Gastrocnemius medialis (tissue), 4 donors: ENCODE results near the gene ELAVL2. TPM values are rescaled to one million over a fixed set of nuclear protein-coding genes. Genes with fewer than 3 reads are reported as not detected.

ENCODE experiments used
- ATAC-seq, 2 donors: fragments of 150-250 bp; one replicate each; pipeline ENCODE4 v1.9.1; 2016
- DNase-seq, 2 donors: peaks; one replicate each; pipeline ENCODE4 v3.0.0-alpha.2; 2019
- H3K27ac ChIP-seq, 4 donors: fragments of 200-600 bp; sonication (generic); 1 replicate in 1 of 4; 2 replicates in 3 of 4; pipeline ENCODE4 v1.5.1; 2016 to 2018; ENCODE audit warnings: mild to moderate bottlenecking in 2 of 4, moderate library complexity in 1 of 4
- H3K27me3 ChIP-seq, 3 donors: fragments of 200-600 bp; sonication (generic) in 2 of 3; 1 replicate in 1 of 3; 2 replicates in 2 of 3; pipeline versions ENCODE4 v1.5.1 to v1.6.0; 2016 to 2019; ENCODE audit warnings: mild to moderate bottlenecking in 1 of 3, moderate library complexity in 1 of 3
- H3K36me3 ChIP-seq, 2 donors: fragments of 200-600 bp; sonication (generic) in 1 of 2; one replicate each; pipeline ENCODE4 v1.5.1; 2017 to 2018
- H3K4me1 ChIP-seq, 2 donors: fragments of 200-600 bp; sonication (generic) in 1 of 2; one replicate each; pipeline ENCODE4 v1.5.1; 2016 to 2017; ENCODE audit warnings: mild to moderate bottlenecking in 2 of 2
- H3K4me3 ChIP-seq, 4 donors: fragments of 200-600 bp; sonication (generic) in 3 of 4; 1 replicate in 1 of 4; 2 replicates in 3 of 4; pipeline ENCODE4 v1.5.1; 2016 to 2019; ENCODE audit warnings: mild to moderate bottlenecking in 2 of 4
- H3K9me3 ChIP-seq, 3 donors: fragments of 200-600 bp; sonication (generic) in 2 of 3; 1 replicate in 1 of 3; 2 replicates in 2 of 3; pipeline ENCODE4 v1.5.1; 2016 to 2019
- POLR2A ChIP-seq, 2 donors: fragments of 450-650 bp; IDR thresholded peaks; one replicate each; pipeline ENCODE4 v1.6.1; 2017; ENCODE audit warnings: antibody characterized with exemption in 2 of 2, mild to moderate bottlenecking in 2 of 2, moderate library complexity in 2 of 2
- in situ Hi-C, 4 donors: fragments of 200-750 bp; cut with MboI; loops; one replicate each; pipeline versions ENCODE4 v1.15.0 to v1.8.0; 2017; ENCODE audit warnings: low sequenced_read_pairs in 4 of 4
- intact Hi-C: fragments of 100-400 bp; cut with DNase I; formaldehyde crosslinking; loops from one replicate; pipeline ENCODE4 v1.15.1; 2023; ENCODE audit warnings: low total_unique reads
- total RNA-seq, 4 donors: library from RNA; depleted of rRNA; stranded (reverse); fragments of >200 nt; gene quantifications; one replicate each; pipeline versions ENCODE4 v1.1.0 to v1.2.3, GENCODE V29; 2016
- TF ChIP-seq, protein P1 (sequence below), 5 experiments: fragments of 450-650 bp in 3 of 5; fragments of 200-600 bp in 2 of 5; sonication (generic) in 2 of 5; IDR thresholded peaks in 4 of 5; conservative IDR thresholded peaks in 1 of 5; 1 replicate in 4 of 5; 2 replicates in 1 of 5; pipeline ENCODE4 v1.5.1; 2016 to 2019; ENCODE audit warnings: antibody characterized with exemption in 5 of 5, mild to moderate bottlenecking in 3 of 5, moderate library complexity in 3 of 5

ELAVL2 gene
- total RNA-seq, 4 donors from 2014 or later: not detected

DNA sequence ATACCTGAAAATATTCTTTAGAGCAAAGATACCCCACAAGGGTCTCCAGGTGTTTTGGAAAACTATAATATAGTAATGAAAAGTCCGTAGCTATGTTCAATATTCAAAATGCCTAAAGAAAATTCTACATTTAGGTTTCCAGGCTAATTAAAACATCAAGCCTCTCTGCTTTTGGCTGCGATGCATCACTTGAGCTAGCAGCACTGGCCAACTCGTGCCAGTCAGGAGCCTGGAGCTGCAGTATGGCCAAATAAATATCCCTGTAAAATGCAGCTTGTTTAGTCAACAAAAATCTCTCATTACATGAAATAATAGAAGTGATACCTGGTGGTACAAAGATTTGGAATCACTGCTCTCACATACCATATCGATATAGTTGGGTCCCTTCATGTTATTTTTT lies 181.1 kb downstream of the ELAVL2 start:
- H3K27ac ChIP-seq: no peak overlapping the region
- TF ChIP-seq POLR2A (IDR thresholded peaks at IDR 0.05): no peak
- TF ChIP-seq, protein P1, sequence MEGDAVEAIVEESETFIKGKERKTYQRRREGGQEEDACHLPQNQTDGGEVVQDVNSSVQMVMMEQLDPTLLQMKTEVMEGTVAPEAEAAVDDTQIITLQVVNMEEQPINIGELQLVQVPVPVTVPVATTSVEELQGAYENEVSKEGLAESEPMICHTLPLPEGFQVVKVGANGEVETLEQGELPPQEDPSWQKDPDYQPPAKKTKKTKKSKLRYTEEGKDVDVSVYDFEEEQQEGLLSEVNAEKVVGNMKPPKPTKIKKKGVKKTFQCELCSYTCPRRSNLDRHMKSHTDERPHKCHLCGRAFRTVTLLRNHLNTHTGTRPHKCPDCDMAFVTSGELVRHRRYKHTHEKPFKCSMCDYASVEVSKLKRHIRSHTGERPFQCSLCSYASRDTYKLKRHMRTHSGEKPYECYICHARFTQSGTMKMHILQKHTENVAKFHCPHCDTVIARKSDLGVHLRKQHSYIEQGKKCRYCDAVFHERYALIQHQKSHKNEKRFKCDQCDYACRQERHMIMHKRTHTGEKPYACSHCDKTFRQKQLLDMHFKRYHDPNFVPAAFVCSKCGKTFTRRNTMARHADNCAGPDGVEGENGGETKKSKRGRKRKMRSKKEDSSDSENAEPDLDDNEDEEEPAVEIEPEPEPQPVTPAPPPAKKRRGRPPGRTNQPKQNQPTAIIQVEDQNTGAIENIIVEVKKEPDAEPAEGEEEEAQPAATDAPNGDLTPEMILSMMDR (IDR thresholded peaks at IDR 0.05 in 4 of 5, conservative IDR thresholded peaks at IDR 0.05 in 1 of 5): no peak
- no peaks in the 10 kb centered on the region for H3K9me3 ChIP-seq
- in situ Hi-C loops: loop anchor here in 1 of 4 donors (25.0 kb wide), 1 partner anchor 92 kb away; no protein-coding TSS in a partner anchor
- no peak overlapping the region for H3K4me3 ChIP-seq
- no peak for ATAC-seq
- no peaks in the 10 kb centered on the region for H3K36me3 ChIP-seq
- no peaks in the 10 kb centered on the region for H3K4me1 ChIP-seq
- no peaks in the 10 kb centered on the region for H3K27me3 ChIP-seq
- intact Hi-C loops: no loop called here
- DNase-seq: no peak

DNA sequence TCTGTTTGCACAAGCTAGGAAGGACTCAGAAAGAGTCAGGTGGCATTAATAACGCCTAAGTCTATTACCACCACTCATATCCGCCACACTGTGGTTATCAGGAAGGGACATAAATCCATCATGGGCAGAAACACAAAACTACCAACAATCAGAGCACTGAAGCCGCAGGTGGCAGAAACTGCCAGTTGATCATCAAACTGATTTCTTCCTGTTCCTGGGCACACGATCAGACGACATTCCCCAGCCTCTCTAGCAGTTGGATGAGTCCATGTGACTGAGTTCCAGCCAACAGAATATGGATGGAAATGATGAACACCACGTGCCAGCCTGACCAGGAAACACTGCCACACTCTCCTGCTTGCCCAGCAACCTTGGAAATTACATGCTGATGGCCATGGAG lies 181.7 kb downstream of the ELAVL2 start:
- DNase-seq (no peak), ATAC-seq (no peak)
- Histone ChIP-seq H3K9me3 (no peaks in the 10 kb centered on the region), H3K36me3 (no peaks in the 10 kb centered on the region), H3K27ac (no peak overlapping the region), H3K4me1 (no peaks in the 10 kb centered on the region), H3K4me3 (no peak overlapping the region), H3K27me3 (no peaks in the 10 kb centered on the region)
- no peak for TF ChIP-seq POLR2A (IDR thresholded peaks at IDR 0.05)
- TF ChIP-seq, protein P1 (IDR thresholded peaks at IDR 0.05 in 4 of 5, conservative IDR thresholded peaks at IDR 0.05 in 1 of 5): no peak
- in situ Hi-C loops (loop anchor here in 1 of 4 donors (25.0 kb wide), 1 partner anchor 93 kb away; no protein-coding TSS in a partner anchor), intact Hi-C loops (no loop called here)

DNA sequence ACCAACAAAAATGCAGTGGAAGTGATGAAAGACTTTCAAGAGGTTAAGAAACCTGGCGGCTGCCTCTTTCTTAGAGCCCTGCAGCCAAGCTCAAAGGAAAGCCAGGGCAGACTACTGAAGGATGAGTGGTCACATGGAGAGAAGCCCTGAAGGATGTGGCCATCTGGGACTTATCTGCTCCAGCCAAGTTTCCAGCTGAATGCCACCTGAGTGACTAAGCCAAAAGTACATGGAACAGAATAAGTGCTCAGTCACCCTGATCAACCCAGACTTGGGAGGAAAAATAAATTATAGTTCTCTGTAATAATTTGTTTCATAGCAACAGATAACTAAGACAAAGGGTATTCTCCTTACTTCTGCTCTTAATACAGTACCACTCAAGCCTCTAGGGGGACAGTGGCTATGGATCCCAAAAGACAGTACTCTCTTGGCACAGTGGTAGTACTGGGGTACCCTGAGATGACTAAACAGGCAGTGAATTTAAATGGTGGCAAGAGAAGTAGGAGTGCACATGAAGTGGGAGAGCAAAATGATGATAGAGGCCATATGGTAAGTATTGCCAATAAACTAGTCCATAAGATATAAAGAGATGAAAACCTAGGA lies 182.3 kb downstream of the ELAVL2 start:
- H3K27me3 ChIP-seq: no peaks in the 10 kb centered on the region
- no peak overlapping the region for H3K4me3 ChIP-seq
- no peak overlapping the region for H3K27ac ChIP-seq
- no peaks in the 10 kb centered on the region for H3K36me3 ChIP-seq
- ATAC-seq (no peak), DNase-seq (no peak)
- in situ Hi-C loops (loop anchor here in 1 of 4 donors (25.0 kb wide), 1 partner anchor 94 kb away; no protein-coding TSS in a partner anchor), intact Hi-C loops (no loop called here)
- H3K9me3 ChIP-seq: no peaks in the 10 kb centered on the region
- no peaks in the 10 kb centered on the region for H3K4me1 ChIP-seq
- TF ChIP-seq POLR2A (IDR thresholded peaks at IDR 0.05): no peak
- TF ChIP-seq, protein P1 (IDR thresholded peaks at IDR 0.05 in 4 of 5, conservative IDR thresholded peaks at IDR 0.05 in 1 of 5): no peak
